HG03159 (cell line): Measurements from ENCODE around the gene TRAPPC2B.
A peak's percentile ranks its signal among the peaks of the same experiment; 100 is the strongest.
"Not testable (repeated sequence)": the region's sequence is repeated elsewhere in the genome, so short reads cannot be mapped to it uniquely, and the experiment has no call there.

Experiments used
- ATAC-seq: cut with Tn5 transposase; IDR thresholded peaks from one replicate; pipeline ENCODE4 v1.9.1; 2021; ENCODE audit warnings: mild to moderate bottlenecking, moderate library complexity; ENCODE audit not compliant: unreplicated experiment

The TRAPPC2B gene

GRCh38 chr19:57374179-57374578, 10.8 kb downstream of the TRAPPC2B start:
- no peak for ATAC-seq

- ATAC-seq: not testable (repeated sequence)
Measured at GRCh38 chr19:57374647-57375046, 11.3 kb downstream of the TRAPPC2B start.

DNA sequence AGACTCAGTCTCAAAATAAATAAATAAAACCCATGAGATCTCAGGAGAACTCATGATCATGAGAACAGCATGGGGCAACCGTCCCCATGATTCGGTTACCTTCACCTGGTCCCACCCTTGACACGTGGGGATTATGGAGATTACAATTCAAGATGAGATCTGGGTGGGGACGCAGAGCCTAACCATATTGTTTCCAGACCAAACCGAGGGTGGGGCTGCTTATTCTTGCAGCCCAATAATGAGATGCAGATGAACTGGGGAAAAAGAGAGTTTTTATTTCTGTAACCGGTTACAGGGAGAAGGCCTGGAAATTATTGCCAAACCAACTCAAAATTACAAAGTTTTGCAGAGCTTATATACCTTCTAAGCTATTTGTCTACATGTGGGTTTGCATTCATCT, 12.8 kb downstream of the TRAPPC2B start:
- ATAC-seq: no peak

- no peak for ATAC-seq
Measured at GRCh38 chr19:57377498-57378146, 14.3 kb downstream of the TRAPPC2B start.

DNA sequence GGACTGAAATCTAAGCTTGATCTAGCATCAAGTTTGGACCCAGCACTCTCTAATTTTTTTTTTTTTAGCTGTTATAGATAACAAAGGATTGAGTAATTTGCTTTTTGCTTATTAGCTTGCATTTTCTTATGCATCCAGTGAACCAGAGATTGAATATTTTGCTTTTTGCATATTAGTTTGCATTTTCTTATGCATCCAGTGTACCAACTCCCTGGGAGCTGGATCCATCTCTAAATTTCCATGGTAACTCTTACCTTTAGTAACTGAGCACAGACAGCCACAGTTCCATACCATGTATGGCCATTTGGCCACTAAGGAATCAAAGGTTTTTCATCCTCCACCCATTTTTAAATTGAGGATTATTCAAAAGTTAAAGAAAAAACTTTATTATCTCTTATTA, 17.6 kb downstream of the TRAPPC2B start:
- no peak for ATAC-seq

- ATAC-seq: no peak
Measured at GRCh38 chr19:57382806-57383488, 19.6 kb downstream of the TRAPPC2B start.

- ATAC-seq: peak; percentile 9
Measured at GRCh38 chr19:57389194-57389729, 25.9 kb downstream of the TRAPPC2B start.

DNA sequence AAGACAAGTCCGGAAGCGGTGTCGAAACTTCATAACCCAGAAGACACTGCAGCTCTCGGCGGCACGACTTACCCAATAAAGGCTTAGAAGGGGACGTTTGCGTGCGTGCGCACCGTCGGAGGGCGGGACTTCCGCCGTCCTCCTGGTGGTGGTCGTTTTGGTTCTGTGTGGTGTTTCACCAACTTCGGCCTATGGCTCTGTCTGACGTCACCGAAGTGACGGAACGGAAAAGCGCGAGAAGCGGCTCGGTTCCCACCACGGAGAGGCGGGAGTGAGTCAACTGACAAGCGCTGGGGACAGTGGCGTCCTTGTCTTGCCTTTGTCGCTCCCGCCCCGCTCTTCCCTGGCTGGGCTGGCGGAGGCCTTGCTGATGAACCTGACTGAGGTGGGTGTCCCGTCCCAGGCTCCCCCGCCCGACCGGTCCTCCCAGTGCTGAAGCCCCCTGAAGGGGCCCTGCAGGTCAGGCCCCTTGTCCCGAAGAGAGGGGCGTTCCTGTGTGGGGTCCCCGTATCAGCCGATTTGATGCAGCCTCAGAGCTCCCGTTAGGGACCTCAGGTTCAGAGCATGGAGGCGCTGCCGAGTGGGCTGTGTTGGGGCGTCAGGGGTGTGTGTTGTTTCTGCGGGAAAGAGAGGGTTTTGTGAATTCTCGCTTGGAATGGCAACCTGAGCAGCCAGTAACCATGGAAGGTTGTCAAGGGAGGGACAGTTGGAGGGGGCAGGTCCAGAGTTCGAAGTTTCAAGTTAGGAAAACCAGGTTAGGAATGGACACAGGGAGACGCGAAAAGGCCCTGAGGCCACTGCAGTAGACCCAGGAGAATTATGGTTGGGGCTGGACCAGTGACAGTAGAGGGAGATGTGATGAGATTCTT, 26.6 kb downstream of the TRAPPC2B start, which contains the start of gene ZNF548:
Gene ZNF548, plus strand, starts transcription at position 125 of the 869 bp plus-strand sequence. Its CDS starts 246 bp downstream, at position 371.
- peak; percentile 99 for ATAC-seq

GRCh38 chr19:57395710-57396109, 32.4 kb downstream of the TRAPPC2B start:
- no peak for ATAC-seq

- no peak for ATAC-seq
Measured at GRCh38 chr19:57398868-57399267, 35.5 kb downstream of the TRAPPC2B start.

DNA sequence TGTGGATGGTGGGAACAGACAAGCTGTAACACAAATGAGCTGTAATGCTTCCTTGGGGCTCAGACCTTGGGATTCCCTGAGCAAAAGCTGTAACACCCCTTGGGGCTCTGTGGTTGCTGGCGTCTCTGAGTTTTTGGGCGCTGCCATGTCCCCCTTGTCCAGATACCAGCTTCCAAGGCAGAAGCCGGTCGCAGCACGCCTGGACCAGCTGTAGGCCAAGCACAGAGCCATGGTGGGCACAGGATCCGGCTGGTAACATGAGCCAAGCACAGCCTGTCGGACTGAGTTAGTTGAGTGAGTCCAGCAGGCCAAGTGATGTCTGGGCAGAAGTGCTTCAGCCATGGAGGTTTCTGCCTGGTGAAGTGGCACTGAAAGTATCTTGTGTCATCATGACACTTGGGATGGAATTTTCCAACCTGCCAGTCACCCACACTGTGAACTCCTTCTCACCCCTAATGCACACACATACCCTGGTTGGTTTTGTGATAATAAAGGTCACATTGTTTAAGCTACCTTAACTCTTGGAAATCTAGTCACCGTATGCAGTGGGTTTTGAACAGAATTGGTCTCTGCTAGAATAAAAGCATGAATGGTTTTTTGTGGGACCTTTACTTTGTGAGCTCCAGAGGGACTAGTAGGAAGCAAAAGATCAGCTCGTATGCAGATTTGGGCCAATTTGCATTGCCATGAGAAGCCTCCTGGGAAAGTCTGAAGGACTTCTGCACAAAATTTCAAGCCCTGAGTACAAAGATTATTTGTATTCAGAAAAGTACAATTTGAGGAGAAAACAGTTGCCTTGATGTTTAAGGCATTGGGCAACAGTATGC, 40.6 kb downstream of the TRAPPC2B start:
- no peak for ATAC-seq

- no peak for ATAC-seq
Measured at GRCh38 chr19:57406516-57407123, 43.3 kb downstream of the TRAPPC2B start.

DNA sequence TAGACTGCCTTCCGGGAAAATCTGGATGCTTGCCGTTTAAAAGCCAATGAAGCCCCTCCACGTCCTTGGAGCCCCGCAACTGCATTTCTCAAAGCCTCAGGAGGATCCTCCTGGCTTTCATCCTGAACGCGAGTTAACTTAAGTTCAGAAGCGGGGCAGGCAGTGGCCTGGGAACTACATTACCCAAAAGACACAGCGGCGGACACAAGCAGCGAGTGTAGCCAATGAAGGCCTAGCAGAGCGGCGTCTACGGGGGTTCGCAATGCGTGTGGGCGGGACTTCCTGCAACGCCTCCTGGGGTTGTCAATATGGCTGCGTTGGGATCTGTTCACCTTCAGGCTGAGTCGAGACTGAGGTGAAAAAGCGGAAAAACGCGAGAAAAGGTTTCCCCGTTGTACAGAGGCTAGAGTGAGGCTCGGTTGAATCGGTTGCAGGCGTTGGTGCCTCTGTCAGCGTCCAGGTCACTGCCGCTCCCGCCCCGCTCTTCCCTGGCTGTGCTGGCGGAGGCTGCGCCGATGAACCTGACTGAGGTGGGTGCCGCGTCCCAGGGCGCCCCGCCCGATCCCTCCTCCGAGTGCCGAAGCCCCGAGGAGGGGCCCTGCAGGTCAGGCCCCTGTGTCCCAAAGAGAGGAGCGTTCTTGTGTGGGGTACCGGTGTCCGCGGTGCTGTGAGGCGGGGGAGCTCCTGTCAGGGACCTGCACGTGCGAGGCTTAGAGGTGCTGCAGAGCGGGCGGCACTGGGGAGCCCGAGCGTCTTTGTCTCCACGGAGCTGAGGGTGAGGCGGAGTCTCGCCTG, 47.7 kb downstream of the TRAPPC2B start, which contains the start of gene ZNF17:
Gene ZNF17, plus strand, starts transcription at position 285 of the 795 bp plus-strand sequence. CDS start 2,455 bp downstream, outside the sequence.
- ATAC-seq: peak; percentile 99
